Hair follicular keratinocyte (primary cell): ENCODE data around the gene IL13RA2. TPM values are rescaled to one million over a fixed set of nuclear protein-coding genes. Genes with fewer than 3 reads are reported as not detected.

Experiments
- total RNA-seq: library from RNA; depleted of rRNA; stranded (reverse); fragments of >200 nt; gene quantifications from 2 replicates; pipeline ENCODE4 v1.2.3, GENCODE V29; 2015

IL13RA2 gene
- 2.2 and 6.2 TPM in 2 replicates for total RNA-seq

GRCh38 chrX:115017455-115017854, at the start of gene IL13RA2:
Gene IL13RA2 (minus strand): TSS chrX:115017616. CDS start chrX:115017269, 347 bp downstream.

Other genes with a start within 250 kb of the IL13RA2 start
- gene RBMXL3, start 171.8 kb upstream of the IL13RA2 start, total RNA-seq: not detected in 2 replicates
- 0.04 TPM in 1 of 2 replicates, not detected in the other for gene LRCH2, start 216.5 kb upstream of the IL13RA2 start, total RNA-seq